WTC11 (cell line): ENCODE results near the gene SCAMP3.
"Not testable (repeated sequence)": the region's sequence is repeated elsewhere in the genome, so short reads cannot be mapped to it uniquely, and the experiment has no call there.

ENCODE experiments used
- CREB1 ChIP-seq: sonication (generic); formaldehyde crosslinking; IDR thresholded peaks from 2 replicates; pipeline ENCODE4 v1.8.0; 2023; ENCODE audit warnings: mild to moderate bottlenecking, missing genetic modification reagents
- ESRRA ChIP-seq: sonication (generic); formaldehyde crosslinking; IDR thresholded peaks from 2 replicates; pipeline ENCODE4 v1.8.1; 2022; ENCODE audit warnings: mild to moderate bottlenecking, missing genetic modification reagents, borderline replicate concordance
- ETV6 ChIP-seq: sonication (generic); formaldehyde crosslinking; IDR thresholded peaks from 2 replicates; pipeline ENCODE4 v1.8.1; 2022; ENCODE audit warnings: mild to moderate bottlenecking, missing genetic modification reagents
- HMGXB4 ChIP-seq: sonication (generic); formaldehyde crosslinking; IDR thresholded peaks from 2 replicates; pipeline ENCODE4 v1.8.1; 2023; ENCODE audit warnings: mild to moderate bottlenecking, moderate library complexity, missing genetic modification reagents
- MYBL2 ChIP-seq: sonication (generic); formaldehyde crosslinking; IDR thresholded peaks from 2 replicates; pipeline ENCODE4 v1.8.1; 2023; ENCODE audit warnings: mild to moderate bottlenecking, moderate library complexity, missing genetic modification reagents
- SP1 ChIP-seq: sonication (generic); formaldehyde crosslinking; conservative IDR thresholded peaks from 2 replicates; pipeline ENCODE4 v1.8.1; 2022; ENCODE audit warnings: missing genetic modification reagents
- USF2 ChIP-seq: sonication (generic); formaldehyde crosslinking; IDR thresholded peaks from 2 replicates; pipeline ENCODE4 v1.8.1; 2023; ENCODE audit warnings: mild to moderate bottlenecking, missing genetic modification reagents, moderate library complexity
- TF ChIP-seq, protein P1 (sequence below): fragments of 200-600 bp; IDR thresholded peaks from 2 replicates; pipeline ENCODE4 v1.8.0; 2022; ENCODE audit warnings: antibody characterized with exemption

DNA sequence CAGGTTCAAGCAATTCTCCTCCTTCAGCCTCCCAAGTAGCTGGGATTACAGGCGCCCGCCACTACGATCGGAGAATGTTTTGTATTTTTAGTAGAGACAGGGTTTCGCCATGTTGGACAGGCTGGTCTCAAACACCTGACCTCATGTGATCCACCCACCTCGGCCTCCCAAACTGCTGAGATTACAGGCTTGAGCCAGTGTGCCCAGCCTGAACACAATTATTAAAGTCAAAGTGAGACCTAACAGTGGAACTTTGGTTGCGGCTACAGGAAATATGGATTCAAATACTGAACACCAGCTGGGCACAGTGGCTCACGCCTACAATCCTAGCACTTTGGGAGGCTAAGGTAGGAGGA is 36.8 kb downstream of the SCAMP3 start:
- TF ChIP-seq, protein P1, sequence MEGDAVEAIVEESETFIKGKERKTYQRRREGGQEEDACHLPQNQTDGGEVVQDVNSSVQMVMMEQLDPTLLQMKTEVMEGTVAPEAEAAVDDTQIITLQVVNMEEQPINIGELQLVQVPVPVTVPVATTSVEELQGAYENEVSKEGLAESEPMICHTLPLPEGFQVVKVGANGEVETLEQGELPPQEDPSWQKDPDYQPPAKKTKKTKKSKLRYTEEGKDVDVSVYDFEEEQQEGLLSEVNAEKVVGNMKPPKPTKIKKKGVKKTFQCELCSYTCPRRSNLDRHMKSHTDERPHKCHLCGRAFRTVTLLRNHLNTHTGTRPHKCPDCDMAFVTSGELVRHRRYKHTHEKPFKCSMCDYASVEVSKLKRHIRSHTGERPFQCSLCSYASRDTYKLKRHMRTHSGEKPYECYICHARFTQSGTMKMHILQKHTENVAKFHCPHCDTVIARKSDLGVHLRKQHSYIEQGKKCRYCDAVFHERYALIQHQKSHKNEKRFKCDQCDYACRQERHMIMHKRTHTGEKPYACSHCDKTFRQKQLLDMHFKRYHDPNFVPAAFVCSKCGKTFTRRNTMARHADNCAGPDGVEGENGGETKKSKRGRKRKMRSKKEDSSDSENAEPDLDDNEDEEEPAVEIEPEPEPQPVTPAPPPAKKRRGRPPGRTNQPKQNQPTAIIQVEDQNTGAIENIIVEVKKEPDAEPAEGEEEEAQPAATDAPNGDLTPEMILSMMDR = not testable (repeated sequence)
- TF ChIP-seq SP1 (CRISPR knock-in tag); ESRRA (CRISPR knock-in tag); MYBL2 (CRISPR knock-in tag); USF2; HMGXB4; CREB1 (CRISPR knock-in tag); ETV6 (CRISPR knock-in tag): not testable (repeated sequence)
